ENCODE results near the gene ARHGEF7.

- TF ChIP-seq CTCF (IDR thresholded peaks at IDR 0.05; ENCODE audit: poor library complexity) (no peak), EZH2 (IDR thresholded peaks at IDR 0.05; ENCODE audit: borderline replicate concordance) (no peak)
Measured at GRCh38 chr13:111202156-111202621, 87.1 kb downstream of the ARHGEF7 start.
